GM18870 (cell line): ENCODE measurements around the gene ARL4C.

ENCODE experiments used
- ATAC-seq: cut with Tn5 transposase; IDR thresholded peaks from one replicate; pipeline ENCODE4 v1.9.1; 2021; ENCODE audit warnings: moderate library complexity; ENCODE audit not compliant: unreplicated experiment

ARL4C gene

GRCh38 chr2:234500394-234501006 is 3.6 kb upstream of the ARL4C start:
- ATAC-seq, result peak; percentile 66

DNA sequence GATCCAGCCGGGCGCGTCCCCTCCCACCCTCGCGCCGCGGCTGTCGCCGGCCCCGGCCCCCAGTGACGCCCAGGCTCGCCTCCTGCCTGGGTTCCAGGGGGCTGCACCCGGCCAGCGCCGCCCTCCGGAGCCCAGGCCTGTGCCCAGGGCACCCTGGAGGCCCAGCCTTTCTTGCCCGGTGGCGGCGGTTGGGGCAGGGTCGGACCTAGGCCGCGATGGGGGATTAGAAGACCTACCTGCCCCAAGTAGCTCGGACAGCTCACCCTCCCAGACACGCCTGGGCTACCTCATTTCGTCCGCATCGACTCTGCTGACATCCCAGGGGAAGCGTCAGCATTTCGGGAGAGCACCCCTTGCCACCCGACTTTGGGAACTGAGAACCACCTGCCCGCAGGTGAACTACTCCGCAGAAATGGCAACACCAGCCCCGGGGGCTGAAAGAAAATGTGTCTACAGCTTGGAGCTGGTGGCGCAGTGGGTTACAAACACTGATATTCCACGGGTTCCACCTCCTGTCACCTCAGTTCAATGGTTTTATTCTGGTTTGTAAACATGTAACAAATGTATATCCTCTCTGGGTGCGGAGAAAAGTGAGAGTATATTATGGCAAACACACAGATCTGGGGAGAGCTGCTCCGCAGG is 834 bp upstream of the ARL4C start:
- no peak for ATAC-seq

- ATAC-seq, result no peak
Observed at GRCh38 chr2:234496055-234496834, 636 bp downstream of the ARL4C start.

DNA sequence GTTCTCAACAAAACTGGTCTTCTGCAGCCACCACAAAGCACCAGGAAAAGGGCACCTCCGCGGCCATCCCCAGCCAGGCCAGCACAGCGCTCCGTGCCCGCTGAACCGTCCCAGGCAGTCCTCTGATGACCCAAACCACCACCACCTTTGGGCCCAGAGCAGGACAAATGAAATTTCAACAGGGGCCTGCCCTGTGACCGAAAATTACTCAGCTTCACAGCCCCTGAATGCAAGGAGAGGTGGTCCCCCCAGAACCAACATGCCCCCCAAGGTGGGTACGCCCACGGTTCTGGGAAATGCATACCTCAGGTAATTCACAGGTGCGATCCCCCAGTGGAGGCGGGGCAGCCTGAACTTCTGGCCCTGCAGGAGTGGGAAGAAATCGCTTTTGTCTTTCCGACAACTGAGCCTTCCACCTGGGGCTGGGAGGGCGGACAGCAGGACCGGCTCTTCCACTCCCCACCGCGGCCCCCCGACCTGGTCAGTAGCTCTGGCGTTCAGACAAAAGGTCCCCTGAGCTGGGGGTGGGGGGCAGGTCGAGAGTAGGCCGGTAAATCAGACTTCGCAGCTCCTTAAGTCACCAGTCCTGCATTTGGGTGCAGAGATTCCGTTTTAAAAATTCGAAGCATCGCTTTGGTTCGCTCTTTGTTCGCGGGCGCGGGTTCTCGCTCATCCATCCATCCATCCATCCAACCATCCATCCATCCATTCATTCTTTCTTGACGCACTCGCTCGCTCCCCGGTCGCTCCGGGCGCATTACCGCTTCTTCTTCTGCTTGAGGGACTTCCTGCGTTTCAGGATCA is 1.4 kb downstream of the ARL4C start:
- no peak for ATAC-seq

DNA sequence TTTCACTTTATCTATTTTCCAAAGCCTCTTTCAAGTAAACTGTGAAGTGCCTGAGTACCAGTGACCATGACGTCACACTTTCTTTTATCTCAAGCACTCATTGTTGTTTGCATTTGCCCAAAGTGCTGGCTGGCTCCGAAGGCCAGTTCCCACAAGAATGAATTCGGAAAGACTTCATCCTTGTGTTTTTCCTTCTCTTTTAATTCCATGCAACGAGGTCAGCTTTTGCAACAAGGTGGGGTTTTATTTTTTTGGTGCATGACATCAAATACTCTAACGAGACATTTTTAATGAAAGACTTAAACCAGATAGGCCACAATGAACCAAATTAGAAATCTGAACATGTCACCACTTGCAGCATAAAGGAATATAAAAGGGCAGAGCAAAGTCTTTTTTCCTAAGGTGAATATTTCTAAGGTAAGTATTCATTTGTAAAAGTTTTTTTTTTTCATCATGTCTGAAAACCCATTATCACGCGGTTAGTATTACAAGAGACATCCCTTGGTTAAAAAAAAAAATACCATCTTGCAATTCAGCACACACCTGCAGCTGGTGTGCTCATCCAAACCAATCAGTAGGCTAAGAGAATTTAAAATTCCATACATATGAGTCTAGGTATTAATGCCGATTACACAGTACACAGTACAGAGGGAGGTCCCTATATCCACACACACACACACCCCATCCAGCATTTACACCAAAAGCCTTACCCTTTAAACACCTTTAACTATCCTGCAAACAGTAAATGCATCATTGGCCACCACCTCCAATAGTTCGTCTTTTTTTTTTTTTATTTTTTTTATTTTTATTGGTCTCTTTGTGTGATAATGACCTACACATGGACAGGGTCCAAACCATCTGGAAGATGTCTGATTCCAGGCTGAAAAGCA is 2.3 kb downstream of the ARL4C start:
- no peak for ATAC-seq

DNA sequence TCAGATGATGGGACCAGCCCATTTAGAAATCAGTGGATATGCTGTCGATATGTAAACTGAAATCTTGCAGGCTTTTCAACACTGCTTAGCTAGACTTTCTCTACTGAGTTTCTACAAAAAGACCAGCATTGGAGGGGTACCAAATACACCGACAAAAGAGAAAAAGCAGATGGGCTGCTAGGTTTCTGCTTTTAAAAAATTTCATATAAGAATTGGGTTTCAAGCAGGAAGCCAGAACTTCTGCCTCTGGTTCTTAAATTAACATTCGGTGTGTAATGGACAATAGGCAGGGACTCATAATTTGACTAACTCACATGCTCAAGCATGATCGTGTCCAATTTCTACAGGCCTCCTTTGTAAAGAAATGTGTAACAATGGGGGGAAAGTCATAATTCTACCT is 3.1 kb downstream of the ARL4C start:
- ATAC-seq, result no peak

- no peak for ATAC-seq
Observed at GRCh38 chr2:234492717-234493485, 4.0 kb downstream of the ARL4C start.

- ATAC-seq, result no peak
Observed at GRCh38 chr2:234491897-234492296, 5.0 kb downstream of the ARL4C start.

- ATAC-seq, result no peak
Observed at GRCh38 chr2:234491281-234491680, 5.6 kb downstream of the ARL4C start.

DNA sequence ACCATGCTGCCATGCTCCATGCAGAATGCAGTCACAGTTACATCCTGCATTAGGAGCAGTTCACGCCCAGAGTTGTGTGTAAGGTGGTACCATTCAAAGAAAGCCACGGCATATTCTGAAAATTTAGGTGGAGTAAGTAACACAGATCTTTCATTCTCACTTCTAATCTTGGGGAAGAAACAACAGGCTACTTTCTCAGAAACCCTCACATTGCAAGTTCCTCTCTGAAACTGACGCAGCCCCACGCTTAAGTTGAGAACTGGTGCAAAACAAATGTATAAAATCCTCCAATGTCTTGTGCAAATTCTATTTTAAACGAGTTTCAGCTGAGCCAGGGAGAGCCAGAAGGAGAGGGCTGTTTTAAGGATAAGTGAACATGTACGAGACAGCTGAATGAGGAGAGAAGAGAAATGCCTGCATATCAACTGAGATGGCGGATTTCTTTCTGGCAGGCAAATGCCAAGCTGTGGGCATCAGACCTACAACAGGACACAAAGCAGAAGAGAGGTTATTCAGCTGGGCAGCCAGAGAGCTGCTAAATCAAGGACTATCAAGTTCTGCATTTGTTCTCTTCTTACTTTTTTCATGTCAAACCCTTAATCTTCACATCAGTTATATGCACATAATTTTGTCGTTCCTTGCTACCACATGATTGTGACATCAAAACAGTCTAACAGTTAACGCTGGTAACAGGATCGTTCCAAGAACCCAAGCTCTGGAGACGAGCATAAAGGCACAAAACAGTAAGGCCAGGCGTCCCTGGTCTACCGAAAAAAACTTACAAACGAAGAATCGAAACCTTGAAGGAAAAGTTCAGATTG is 6.4 kb downstream of the ARL4C start:
- no peak for ATAC-seq

DNA sequence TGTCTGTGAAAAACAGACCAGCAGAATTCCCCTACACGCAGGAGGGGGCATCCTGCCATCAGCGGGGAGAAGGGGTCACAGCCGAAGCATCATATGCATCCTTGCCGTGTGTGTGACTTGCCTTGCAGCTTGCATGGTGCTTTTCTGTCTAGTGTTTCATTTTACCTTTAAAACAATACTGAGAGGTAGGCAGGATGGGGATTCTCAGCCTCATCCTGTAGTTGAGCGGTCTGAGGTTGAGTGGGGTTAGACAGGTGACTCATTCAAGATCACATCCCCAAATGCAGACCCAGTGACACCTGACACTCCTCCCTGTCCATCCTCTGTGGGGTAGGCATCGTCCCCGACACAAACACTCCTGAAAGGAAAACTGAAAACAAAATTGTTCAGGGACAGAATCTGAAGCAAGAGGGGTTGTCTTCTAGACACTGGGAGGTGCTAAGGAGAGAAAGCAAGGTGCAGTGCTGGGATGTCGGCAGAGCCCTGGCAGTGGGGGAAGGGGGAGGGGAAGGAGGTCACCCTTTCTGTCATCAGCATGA is 7.9 kb downstream of the ARL4C start:
- ATAC-seq, result peak; percentile 58

- ATAC-seq, result no peak
Observed at GRCh38 chr2:234488486-234488885, 8.4 kb downstream of the ARL4C start.

- no peak for ATAC-seq
Observed at GRCh38 chr2:234487356-234487755, 9.5 kb downstream of the ARL4C start.

GRCh38 chr2:234483568-234484251 is 13.2 kb downstream of the ARL4C start:
- ATAC-seq, result peak; percentile 55

DNA sequence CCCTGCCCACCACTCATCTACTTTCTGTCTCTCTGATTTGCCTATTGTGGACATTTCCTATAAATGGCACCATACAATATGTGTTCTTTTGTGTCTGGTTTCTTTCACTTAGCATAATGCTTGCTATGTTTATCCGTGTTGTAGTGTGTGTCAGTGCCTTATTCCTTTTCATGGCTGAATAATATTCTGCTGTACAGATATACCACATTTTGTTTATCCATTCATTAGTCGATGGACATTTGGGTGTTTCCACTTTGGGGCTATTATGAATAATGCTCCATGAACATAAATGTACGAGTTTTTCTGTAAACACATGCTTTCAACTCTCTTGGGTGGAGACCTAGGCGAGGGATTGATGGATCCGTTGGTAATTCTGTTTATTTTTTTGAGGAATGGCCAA is 15.6 kb downstream of the ARL4C start:
- no peak for ATAC-seq

GRCh38 chr2:234480337-234480736 is 16.5 kb downstream of the ARL4C start:
- no peak for ATAC-seq

- no peak for ATAC-seq
Observed at GRCh38 chr2:234479465-234479864, 17.4 kb downstream of the ARL4C start.
